Kidney (tissue), 14 donors: Measurements from ENCODE around the gene WDR45B. TPM values are rescaled to one million over a fixed set of nuclear protein-coding genes. Genes with fewer than 3 reads are reported as not detected.
A peak's percentile ranks its signal among the peaks of the same experiment; 100 is the strongest.

Experiments used
- DNase-seq, 5 donors: peaks; one replicate each; pipeline ENCODE4 v3.0.0-alpha.2; 2013 to 2020
- FAIRE-seq: peaks from 2 replicates; lab custom pipeline; 2012; peaks lifted over from hg19 to GRCh38; lab: Jason Lieb, UNC
- H3K27ac ChIP-seq, 2 donors: one replicate each; pipeline ENCODE4 v1.7.0; 2013; ENCODE audit warnings: low read depth in 2 of 2, low read length in 2 of 2, inconsistent platforms in 1 of 2
- H3K27me3 ChIP-seq: one replicate; pipeline ENCODE4 v1.7.1; 2013; ENCODE audit warnings: low read length, inconsistent platforms; ENCODE audit not compliant: control insufficient read depth, insufficient read depth
- H3K36me3 ChIP-seq, 3 donors: one replicate each; pipeline versions ENCODE4 v1.7.0 to v1.7.1; 2013; ENCODE audit warnings: low read length in 3 of 3, control low read depth in 1 of 3, inconsistent platforms in 1 of 3; ENCODE audit not compliant: insufficient read depth in 3 of 3, control insufficient read depth in 2 of 3
- H3K4me1 ChIP-seq, 3 donors: one replicate each; pipeline versions ENCODE4 v1.7.0 to v1.7.1; 2013; ENCODE audit warnings: low read length in 3 of 3, inconsistent platforms in 1 of 3, low read depth in 1 of 3; ENCODE audit not compliant: control insufficient read depth in 2 of 3, insufficient read depth in 2 of 3
- H3K4me3 ChIP-seq, 3 donors: one replicate each; pipeline versions ENCODE4 v1.7.0 to v1.8.1; 2013; ENCODE audit warnings: low read length in 3 of 3, control low read depth in 1 of 3, inconsistent platforms in 1 of 3
- H3K9ac ChIP-seq, 3 donors: one replicate each; pipeline versions ENCODE4 v1.7.0 to v1.7.1; 2013; ENCODE audit warnings: low read length in 3 of 3, control low read depth in 1 of 3, inconsistent platforms in 1 of 3
- H3K9me3 ChIP-seq, 3 donors: one replicate each; pipeline versions ENCODE4 v1.7.0 to v1.7.1; 2013; ENCODE audit warnings: low read length in 3 of 3, control low read depth in 1 of 3, inconsistent platforms in 1 of 3; ENCODE audit not compliant: control insufficient read depth in 2 of 3, insufficient read depth in 1 of 3
- intact Hi-C: fragments of 100-400 bp; cut with DNase I; formaldehyde crosslinking; loops from one replicate; pipeline ENCODE4 v1.11.1; 2022
- polyA plus RNA-seq: library from polyadenylated mRNA; stranded (reverse); fragments of 350-450 nt; fragmentation: Illumina TruSeq; extraction: RNeasy Lipid Tissue Mini Kit (QIAGEN cat#74804); gene quantifications from one replicate; pipeline ENCODE4 v1.2.3, GENCODE V29; 2014; ENCODE audit warnings: low read depth, low replicate concordance; ENCODE audit not compliant: insufficient read depth
- total RNA-seq: library from RNA; stranded (reverse); fragmentation: NEBNext Ultra II Directional; extraction: Animal tissue kit (Norgen Biotek cat#: 25700); gene quantifications from one replicate; pipeline ENCODE4 v1.2.1, GENCODE V29; 2021
- TF ChIP-seq, protein P1 (sequence below): IDR thresholded peaks from 3 replicates; pipeline ENCODE4 v1.5.1; 2012; ENCODE audit warnings: mild to moderate bottlenecking, moderate library complexity, borderline replicate concordance; ENCODE audit not compliant: insufficient read depth; ENCODE audit errors: extremely low read depth
- donor health status: control.
- donor health status: control.
- donor health status: control.
- donor health status: control.
- donor health status: control.
- donor health status: DM: yes; HTN: yes; CAD: no.
- donor health status: Normal renal cell carcinoma (clear cell type).

WDR45B gene
- total and polyA plus RNA-seq, 2 donors from 2014 or later = 64.7 to 65.4 TPM

DNA sequence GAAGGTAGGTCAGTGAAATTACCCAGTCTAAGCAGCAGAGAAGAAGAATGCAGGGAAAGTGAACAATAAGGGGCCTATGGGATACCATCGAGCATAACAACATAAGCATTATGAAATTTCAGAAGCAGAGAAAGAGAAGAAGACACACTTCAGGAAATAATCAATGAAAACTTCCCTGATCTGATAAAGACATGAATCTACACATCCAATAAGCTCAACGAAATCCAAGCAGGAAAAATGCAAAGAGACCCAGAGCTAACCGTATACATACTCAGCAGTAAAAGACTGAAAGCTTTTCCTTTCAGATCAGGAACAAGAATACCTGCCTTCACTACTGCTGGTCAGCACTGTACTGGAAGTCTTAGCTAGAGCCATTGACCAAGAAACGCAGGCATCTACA, 38.6 kb downstream of the WDR45B start:
- Histone ChIP-seq H3K4me1 (peaks cover 0 to 2% (median 0%) of the 10 kb centered on the region in 3 donors), H3K27ac (no peak overlapping the region), H3K36me3 (peaks cover 0 to 13% (median 4%) of the 10 kb centered on the region in 3 donors), H3K27me3 (no peaks in the 10 kb centered on the region), H3K4me3 (no peak overlapping the region), H3K9me3 (no peaks in the 10 kb centered on the region), H3K9ac (no peak overlapping the region)
- no peak for DNase-seq
- TF ChIP-seq, protein P1, sequence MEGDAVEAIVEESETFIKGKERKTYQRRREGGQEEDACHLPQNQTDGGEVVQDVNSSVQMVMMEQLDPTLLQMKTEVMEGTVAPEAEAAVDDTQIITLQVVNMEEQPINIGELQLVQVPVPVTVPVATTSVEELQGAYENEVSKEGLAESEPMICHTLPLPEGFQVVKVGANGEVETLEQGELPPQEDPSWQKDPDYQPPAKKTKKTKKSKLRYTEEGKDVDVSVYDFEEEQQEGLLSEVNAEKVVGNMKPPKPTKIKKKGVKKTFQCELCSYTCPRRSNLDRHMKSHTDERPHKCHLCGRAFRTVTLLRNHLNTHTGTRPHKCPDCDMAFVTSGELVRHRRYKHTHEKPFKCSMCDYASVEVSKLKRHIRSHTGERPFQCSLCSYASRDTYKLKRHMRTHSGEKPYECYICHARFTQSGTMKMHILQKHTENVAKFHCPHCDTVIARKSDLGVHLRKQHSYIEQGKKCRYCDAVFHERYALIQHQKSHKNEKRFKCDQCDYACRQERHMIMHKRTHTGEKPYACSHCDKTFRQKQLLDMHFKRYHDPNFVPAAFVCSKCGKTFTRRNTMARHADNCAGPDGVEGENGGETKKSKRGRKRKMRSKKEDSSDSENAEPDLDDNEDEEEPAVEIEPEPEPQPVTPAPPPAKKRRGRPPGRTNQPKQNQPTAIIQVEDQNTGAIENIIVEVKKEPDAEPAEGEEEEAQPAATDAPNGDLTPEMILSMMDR = no peak
- intact Hi-C loops = no loop called here
- FAIRE-seq = no peak

DNA sequence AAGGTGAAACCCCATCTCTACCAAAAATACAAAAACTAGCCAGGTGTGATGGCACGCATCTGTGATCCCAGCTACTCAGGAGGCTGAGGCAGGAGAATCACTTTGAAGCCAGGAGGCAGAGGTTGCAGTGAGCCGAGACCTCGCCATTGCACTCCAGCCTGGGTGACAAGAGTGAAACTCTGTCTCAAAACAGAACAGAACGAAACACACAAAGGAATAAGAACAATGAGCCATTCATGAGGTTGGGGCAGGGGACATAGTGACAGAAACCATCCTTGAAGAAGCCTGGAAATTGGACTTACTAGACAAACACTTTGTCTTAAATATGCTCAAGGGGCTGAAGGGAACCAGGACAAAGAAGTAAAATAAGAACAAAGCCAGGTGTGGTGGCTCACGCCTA, 39.4 kb downstream of the WDR45B start:
- H3K4me3 ChIP-seq = no peak overlapping the region
- intact Hi-C loops = no loop called here
- no peak for FAIRE-seq
- DNase-seq = no peak
- no peak overlapping the region for H3K9ac ChIP-seq
- H3K27me3 ChIP-seq = no peaks in the 10 kb centered on the region
- H3K4me1 ChIP-seq = peaks cover 3 to 5% (median 4%) of the 10 kb centered on the region in 3 donors
- no peak overlapping the region for H3K27ac ChIP-seq
- no peaks in the 10 kb centered on the region for H3K9me3 ChIP-seq
- peaks cover 0 to 13% (median 4%) of the 10 kb centered on the region in 3 donors for H3K36me3 ChIP-seq
- TF ChIP-seq, protein P1 = no peak

DNA sequence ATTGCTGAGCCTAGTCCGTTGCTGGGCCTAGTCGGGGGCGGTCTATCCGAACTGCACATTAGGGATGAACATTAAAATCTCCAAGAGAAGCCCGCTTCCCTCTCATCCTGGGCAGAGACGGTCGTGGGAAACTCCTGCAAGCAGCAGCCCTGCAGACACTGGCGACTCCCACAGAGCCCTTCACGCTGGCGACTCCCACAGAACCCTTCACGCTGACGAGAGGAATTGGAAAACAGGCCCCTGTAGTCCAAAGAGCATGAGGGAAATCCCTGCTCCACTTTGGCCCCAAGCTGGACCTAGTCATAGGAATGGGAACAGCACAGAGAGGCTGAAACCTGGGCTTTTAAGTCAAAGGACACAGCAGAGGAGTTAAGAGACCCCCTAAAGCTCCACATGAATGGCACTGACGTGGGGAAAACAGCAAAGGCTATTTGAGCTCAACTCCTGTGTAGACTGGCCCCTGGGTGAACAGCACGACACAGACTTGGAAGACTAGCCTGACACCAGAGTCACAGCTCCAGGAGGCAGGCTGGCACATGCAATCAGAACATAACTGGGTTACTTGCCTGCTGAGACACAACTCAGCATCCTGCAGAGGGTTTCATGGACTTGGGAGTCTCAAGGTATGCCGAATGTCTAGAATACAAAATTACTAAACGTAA, 42.2 kb downstream of the WDR45B start:
- H3K27ac ChIP-seq = no peak overlapping the region
- H3K36me3 ChIP-seq = peaks cover 0 to 23% (median 18%) of the 10 kb centered on the region in 3 donors
- no peak overlapping the region for H3K4me3 ChIP-seq
- H3K4me1 ChIP-seq = peaks cover 6 to 9% (median 6%) of the 10 kb centered on the region in 3 donors
- intact Hi-C loops = no loop called here
- DNase-seq = no peak
- H3K9ac ChIP-seq = no peak overlapping the region
- H3K9me3 ChIP-seq = no peaks in the 10 kb centered on the region
- no peaks in the 10 kb centered on the region for H3K27me3 ChIP-seq
- TF ChIP-seq, protein P1 = no peak
- FAIRE-seq = no peak

DNA sequence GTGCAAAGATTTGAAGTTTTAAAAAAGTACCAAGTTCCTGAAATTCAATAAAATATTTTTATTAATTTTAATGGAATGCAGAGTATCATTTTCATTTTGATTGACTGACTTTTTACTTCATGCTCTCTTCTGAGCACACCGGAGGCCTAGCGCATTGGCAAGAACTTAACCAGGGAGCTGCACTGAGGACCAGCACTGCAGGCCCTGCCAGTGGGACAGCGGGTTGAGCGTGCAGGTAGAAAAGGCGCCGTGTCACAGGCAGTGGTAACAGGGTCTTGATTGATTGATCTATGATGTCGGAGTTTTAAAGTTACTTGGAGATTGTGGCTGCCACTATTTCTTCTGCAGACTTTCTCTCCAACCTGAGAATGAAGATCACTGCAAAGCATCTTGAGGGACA, 43.7 kb downstream of the WDR45B start:
- FAIRE-seq = no peak
- TF ChIP-seq, protein P1 = no peak
- Histone ChIP-seq H3K4me3 (no peak overlapping the region), H3K9ac (no peak overlapping the region), H3K27ac (peak overlapping the region in 1 of 2 donors; percentile 66), H3K27me3 (no peaks in the 10 kb centered on the region), H3K4me1 (peaks cover 6 to 9% (median 6%) of the 10 kb centered on the region in 3 donors), H3K9me3 (no peaks in the 10 kb centered on the region), H3K36me3 (peaks cover 0 to 23% (median 13%) of the 10 kb centered on the region in 3 donors)
- no peak for DNase-seq
- intact Hi-C loops = no loop called here
